ENCODE results near the gene RASA4B. TPM values are rescaled to one million over a fixed set of nuclear protein-coding genes. Genes with fewer than 3 reads are reported as not detected.

Gene RASA4B
- total and polyA plus RNA-seq, 9 of the 15 experiments (the other 6 are each of a cell fraction or from before 2014, with no cell fraction given): 0.01 to 2.9 (median 1.5) TPM; not detected in 1

DNA sequence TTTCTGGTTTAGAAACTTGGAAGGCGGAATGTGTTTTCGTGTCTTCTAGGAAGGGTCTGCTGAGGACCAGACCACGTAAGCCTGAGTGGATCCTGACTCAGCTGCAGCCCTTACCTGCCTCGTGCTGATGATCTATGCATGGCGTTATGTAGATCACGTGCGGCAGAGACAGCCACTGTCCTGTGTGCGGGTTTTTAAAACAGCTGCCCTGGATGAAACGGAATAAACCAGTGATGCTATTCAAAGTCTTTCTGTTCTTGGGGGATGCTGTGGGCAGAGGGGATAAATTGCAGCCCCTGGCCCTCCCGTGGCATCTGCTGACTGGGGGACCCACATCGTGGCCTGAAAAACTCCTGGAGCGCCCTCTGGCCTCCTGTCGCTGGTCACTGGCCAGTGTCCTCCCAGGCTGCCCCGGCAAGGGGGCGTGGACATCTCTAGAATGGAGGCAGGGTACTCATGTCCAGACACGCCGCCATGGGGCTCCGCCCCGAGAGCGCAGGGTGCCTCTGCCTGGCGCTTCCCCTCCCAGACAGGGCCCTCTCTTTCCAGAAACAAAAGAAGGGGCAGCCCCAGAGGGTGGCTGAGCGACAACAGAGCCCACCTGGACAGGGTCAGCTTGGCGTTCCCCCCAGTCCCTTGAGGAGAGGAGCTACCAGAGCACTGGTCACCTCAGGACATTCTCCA lies 66.1 kb downstream of the RASA4B start (continued):
- 0 out of 4 replicates have a peak, but pooled peaks of 1 of the 2 experiments have one; percentile 19 for TF ChIP-seq FOXA3 (CRISPR knock-in tag; conservative IDR thresholded peaks at IDR 0.05 in 1 of 2, IDR thresholded peaks at IDR 0.05 in 1 of 2)
- TF ChIP-seq SMAD1 (IDR thresholded peaks at IDR 0.05; ENCODE audit: low read depth, low read length, partially characterized antibody): no peak
- TF ChIP-seq SMAD3 (CRISPR knock-in tag; conservative IDR thresholded peaks at IDR 0.05): no peak
- TF ChIP-seq ZNF224 (CRISPR knock-in tag; IDR thresholded peaks at IDR 0.05): no peak
- TF ChIP-seq, protein P1, sequence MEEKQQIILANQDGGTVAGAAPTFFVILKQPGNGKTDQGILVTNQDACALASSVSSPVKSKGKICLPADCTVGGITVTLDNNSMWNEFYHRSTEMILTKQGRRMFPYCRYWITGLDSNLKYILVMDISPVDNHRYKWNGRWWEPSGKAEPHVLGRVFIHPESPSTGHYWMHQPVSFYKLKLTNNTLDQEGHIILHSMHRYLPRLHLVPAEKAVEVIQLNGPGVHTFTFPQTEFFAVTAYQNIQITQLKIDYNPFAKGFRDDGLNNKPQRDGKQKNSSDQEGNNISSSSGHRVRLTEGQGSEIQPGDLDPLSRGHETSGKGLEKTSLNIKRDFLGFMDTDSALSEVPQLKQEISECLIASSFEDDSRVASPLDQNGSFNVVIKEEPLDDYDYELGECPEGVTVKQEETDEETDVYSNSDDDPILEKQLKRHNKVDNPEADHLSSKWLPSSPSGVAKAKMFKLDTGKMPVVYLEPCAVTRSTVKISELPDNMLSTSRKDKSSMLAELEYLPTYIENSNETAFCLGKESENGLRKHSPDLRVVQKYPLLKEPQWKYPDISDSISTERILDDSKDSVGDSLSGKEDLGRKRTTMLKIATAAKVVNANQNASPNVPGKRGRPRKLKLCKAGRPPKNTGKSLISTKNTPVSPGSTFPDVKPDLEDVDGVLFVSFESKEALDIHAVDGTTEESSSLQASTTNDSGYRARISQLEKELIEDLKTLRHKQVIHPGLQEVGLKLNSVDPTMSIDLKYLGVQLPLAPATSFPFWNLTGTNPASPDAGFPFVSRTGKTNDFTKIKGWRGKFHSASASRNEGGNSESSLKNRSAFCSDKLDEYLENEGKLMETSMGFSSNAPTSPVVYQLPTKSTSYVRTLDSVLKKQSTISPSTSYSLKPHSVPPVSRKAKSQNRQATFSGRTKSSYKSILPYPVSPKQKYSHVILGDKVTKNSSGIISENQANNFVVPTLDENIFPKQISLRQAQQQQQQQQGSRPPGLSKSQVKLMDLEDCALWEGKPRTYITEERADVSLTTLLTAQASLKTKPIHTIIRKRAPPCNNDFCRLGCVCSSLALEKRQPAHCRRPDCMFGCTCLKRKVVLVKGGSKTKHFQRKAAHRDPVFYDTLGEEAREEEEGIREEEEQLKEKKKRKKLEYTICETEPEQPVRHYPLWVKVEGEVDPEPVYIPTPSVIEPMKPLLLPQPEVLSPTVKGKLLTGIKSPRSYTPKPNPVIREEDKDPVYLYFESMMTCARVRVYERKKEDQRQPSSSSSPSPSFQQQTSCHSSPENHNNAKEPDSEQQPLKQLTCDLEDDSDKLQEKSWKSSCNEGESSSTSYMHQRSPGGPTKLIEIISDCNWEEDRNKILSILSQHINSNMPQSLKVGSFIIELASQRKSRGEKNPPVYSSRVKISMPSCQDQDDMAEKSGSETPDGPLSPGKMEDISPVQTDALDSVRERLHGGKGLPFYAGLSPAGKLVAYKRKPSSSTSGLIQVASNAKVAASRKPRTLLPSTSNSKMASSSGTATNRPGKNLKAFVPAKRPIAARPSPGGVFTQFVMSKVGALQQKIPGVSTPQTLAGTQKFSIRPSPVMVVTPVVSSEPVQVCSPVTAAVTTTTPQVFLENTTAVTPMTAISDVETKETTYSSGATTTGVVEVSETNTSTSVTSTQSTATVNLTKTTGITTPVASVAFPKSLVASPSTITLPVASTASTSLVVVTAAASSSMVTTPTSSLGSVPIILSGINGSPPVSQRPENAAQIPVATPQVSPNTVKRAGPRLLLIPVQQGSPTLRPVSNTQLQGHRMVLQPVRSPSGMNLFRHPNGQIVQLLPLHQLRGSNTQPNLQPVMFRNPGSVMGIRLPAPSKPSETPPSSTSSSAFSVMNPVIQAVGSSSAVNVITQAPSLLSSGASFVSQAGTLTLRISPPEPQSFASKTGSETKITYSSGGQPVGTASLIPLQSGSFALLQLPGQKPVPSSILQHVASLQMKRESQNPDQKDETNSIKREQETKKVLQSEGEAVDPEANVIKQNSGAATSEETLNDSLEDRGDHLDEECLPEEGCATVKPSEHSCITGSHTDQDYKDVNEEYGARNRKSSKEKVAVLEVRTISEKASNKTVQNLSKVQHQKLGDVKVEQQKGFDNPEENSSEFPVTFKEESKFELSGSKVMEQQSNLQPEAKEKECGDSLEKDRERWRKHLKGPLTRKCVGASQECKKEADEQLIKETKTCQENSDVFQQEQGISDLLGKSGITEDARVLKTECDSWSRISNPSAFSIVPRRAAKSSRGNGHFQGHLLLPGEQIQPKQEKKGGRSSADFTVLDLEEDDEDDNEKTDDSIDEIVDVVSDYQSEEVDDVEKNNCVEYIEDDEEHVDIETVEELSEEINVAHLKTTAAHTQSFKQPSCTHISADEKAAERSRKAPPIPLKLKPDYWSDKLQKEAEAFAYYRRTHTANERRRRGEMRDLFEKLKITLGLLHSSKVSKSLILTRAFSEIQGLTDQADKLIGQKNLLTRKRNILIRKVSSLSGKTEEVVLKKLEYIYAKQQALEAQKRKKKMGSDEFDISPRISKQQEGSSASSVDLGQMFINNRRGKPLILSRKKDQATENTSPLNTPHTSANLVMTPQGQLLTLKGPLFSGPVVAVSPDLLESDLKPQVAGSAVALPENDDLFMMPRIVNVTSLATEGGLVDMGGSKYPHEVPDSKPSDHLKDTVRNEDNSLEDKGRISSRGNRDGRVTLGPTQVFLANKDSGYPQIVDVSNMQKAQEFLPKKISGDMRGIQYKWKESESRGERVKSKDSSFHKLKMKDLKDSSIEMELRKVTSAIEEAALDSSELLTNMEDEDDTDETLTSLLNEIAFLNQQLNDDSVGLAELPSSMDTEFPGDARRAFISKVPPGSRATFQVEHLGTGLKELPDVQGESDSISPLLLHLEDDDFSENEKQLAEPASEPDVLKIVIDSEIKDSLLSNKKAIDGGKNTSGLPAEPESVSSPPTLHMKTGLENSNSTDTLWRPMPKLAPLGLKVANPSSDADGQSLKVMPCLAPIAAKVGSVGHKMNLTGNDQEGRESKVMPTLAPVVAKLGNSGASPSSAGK (IDR thresholded peaks at IDR 0.05): peak; percentile 65
- peak; percentile 79 for TF ChIP-seq BHLHE40 (IDR thresholded peaks at IDR 0.05; ENCODE audit: low read length)
- TF ChIP-seq RCOR1 (IDR thresholded peaks at IDR 0.05; ENCODE audit: borderline replicate concordance in 1 of 2, low read depth in 2 of 2, low read length in 2 of 2): 0 out of 4 replicates have a peak, but pooled peaks of 1 of the 2 experiments have one; percentile 17
- TF ChIP-seq CBFB (CRISPR knock-in tag; IDR thresholded peaks at IDR 0.05): no peak
- TF ChIP-seq KDM4B (IDR thresholded peaks at IDR 0.05; ENCODE audit: borderline replicate concordance in 2 of 2, low read depth in 1 of 2): no peak
- TF ChIP-seq, protein P2, sequence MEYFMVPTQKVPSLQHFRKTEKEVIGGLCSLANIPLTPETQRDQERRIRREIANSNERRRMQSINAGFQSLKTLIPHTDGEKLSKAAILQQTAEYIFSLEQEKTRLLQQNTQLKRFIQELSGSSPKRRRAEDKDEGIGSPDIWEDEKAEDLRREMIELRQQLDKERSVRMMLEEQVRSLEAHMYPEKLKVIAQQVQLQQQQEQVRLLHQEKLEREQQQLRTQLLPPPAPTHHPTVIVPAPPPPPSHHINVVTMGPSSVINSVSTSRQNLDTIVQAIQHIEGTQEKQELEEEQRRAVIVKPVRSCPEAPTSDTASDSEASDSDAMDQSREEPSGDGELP (CRISPR knock-in tag; IDR thresholded peaks at IDR 0.05; ENCODE audit: borderline replicate concordance): peak; percentile 36; the same call in 1 of the 2 replicates
- TF ChIP-seq, protein P3, sequence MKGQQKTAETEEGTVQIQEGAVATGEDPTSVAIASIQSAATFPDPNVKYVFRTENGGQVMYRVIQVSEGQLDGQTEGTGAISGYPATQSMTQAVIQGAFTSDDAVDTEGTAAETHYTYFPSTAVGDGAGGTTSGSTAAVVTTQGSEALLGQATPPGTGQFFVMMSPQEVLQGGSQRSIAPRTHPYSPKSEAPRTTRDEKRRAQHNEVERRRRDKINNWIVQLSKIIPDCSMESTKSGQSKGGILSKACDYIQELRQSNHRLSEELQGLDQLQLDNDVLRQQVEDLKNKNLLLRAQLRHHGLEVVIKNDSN (CRISPR knock-in tag; IDR thresholded peaks at IDR 0.05): peak; percentile 79
- no peak for TF ChIP-seq NEUROD1 (IDR thresholded peaks at IDR 0.05; ENCODE audit: borderline replicate concordance, low read depth, low read length, partially characterized antibody)
- TF ChIP-seq LEF1 (IDR thresholded peaks at IDR 0.05): 0 out of 2 replicates have a peak, but pooled peaks have one; percentile 26
- TF ChIP-seq SUPT5H (IDR thresholded peaks at IDR 0.05): 0 out of 2 replicates have a peak, but pooled peaks have one; percentile 14
